ENCODE data around the gene CENPO. TPM values are rescaled to one million over a fixed set of nuclear protein-coding genes. Genes with fewer than 3 reads are reported as not detected.

CENPO gene
- polyA plus RNA-seq, 3 donors = 1.6 to 2.6 (median 2.3) TPM

GRCh38 chr2:24836206-24836605 is 43.0 kb downstream of the CENPO start:
- Mint-ChIP-seq H3K4me3 (no peak overlapping the region), H3K27ac (peak overlapping the region in 1 of 7 donors; percentile 81), H3K36me3 (peaks cover 38 to 53% of the 10 kb centered on the region in 2 donors), H3K27me3 (ENCODE audit: low read depth in 3 of 3) (peaks cover 0 to 1% (median 0%) of the 10 kb centered on the region in 3 donors), H3K4me1 (no peaks in the 10 kb centered on the region), H3K9me3 (peaks cover 0 to 2% (median 0%) of the 10 kb centered on the region in 7 donors)
- Histone ChIP-seq H3K4me1 (ENCODE audit: control insufficient read depth in 1 of 2, insufficient read depth in 2 of 2, low read length in 2 of 2) (no peaks in the 10 kb centered on the region), H3K4me3 (replicated peaks in 1 of 3; ENCODE audit: low read depth in 2 of 3, low read length in 3 of 3) (no peak overlapping the region), H3K4me2 (replicated peaks; ENCODE audit: extremely low read depth, low read length, poor library complexity, severe bottlenecking) (no peak overlapping the region), H3K9ac (ENCODE audit: insufficient read depth, low read length, poor library complexity, severe bottlenecking) (no peak overlapping the region), H3K36me3 (replicated peaks in 1 of 2; ENCODE audit: control insufficient read depth in 1 of 2, insufficient read depth in 2 of 2, low read length in 2 of 2) (peaks cover 10 to 16% of the 10 kb centered on the region in 2 donors), H3K27me3 (ENCODE audit: control insufficient read depth in 2 of 2, insufficient read depth in 2 of 2, low read length in 2 of 2) (no peaks in the 10 kb centered on the region), H4K20me1 (ENCODE audit: insufficient read depth, low read length) (no peaks in the 10 kb centered on the region), H3K9me3 (replicated peaks in 1 of 2; ENCODE audit: control insufficient read depth in 1 of 2, insufficient read depth in 1 of 2, low read length in 2 of 2) (no peaks in the 10 kb centered on the region), H3K79me2 (ENCODE audit: insufficient read depth, low read length) (no peaks in the 10 kb centered on the region), H3K27ac (ENCODE audit: low read depth in 1 of 2, low read length in 2 of 2) (no peak overlapping the region), H2AFZ (ENCODE audit: insufficient read depth, low read depth, low read length, poor library complexity, severe bottlenecking) (no peak overlapping the region)
- 94% methylated on average over 7 of the region's 8 CpGs for WGBS (ENCODE audit: insufficient coverage)
- TF ChIP-seq, protein P1, sequence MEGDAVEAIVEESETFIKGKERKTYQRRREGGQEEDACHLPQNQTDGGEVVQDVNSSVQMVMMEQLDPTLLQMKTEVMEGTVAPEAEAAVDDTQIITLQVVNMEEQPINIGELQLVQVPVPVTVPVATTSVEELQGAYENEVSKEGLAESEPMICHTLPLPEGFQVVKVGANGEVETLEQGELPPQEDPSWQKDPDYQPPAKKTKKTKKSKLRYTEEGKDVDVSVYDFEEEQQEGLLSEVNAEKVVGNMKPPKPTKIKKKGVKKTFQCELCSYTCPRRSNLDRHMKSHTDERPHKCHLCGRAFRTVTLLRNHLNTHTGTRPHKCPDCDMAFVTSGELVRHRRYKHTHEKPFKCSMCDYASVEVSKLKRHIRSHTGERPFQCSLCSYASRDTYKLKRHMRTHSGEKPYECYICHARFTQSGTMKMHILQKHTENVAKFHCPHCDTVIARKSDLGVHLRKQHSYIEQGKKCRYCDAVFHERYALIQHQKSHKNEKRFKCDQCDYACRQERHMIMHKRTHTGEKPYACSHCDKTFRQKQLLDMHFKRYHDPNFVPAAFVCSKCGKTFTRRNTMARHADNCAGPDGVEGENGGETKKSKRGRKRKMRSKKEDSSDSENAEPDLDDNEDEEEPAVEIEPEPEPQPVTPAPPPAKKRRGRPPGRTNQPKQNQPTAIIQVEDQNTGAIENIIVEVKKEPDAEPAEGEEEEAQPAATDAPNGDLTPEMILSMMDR (IDR thresholded peaks at IDR 0.05) = no peak
- intact Hi-C loops (cut with micrococcal nuclease) = no loop called here
- no peak for DNase-seq

DNA sequence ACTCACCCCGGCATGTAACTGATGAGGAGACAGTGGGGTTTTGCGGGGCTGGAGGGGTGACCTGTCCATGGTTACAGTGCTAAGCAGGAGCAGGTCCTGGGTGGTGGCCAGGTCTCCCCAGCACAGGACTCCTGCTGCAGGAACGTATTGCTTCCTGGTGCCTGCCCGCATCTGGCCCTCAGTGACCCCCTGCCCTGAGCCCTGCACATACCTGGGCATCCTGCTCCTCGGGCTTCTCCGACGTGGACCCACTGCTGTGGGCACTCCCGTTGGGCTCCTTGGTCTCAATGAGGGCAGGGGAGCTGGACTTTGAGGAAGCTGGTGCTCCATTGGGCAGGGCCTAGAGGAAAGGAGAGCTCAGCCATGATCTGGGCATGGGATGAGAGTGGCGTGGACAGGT is 43.5 kb downstream of the CENPO start:
- Histone ChIP-seq H3K36me3 (replicated peaks in 1 of 2; ENCODE audit: control insufficient read depth in 1 of 2, insufficient read depth in 2 of 2, low read length in 2 of 2) (peaks cover 10 to 16% of the 10 kb centered on the region in 2 donors), H4K20me1 (ENCODE audit: insufficient read depth, low read length) (no peaks in the 10 kb centered on the region), H3K27ac (ENCODE audit: low read depth in 1 of 2, low read length in 2 of 2) (no peak overlapping the region), H3K9ac (ENCODE audit: insufficient read depth, low read length, poor library complexity, severe bottlenecking) (no peak overlapping the region), H3K27me3 (ENCODE audit: control insufficient read depth in 2 of 2, insufficient read depth in 2 of 2, low read length in 2 of 2) (no peaks in the 10 kb centered on the region), H3K79me2 (ENCODE audit: insufficient read depth, low read length) (no peaks in the 10 kb centered on the region), H2AFZ (ENCODE audit: insufficient read depth, low read depth, low read length, poor library complexity, severe bottlenecking) (no peak overlapping the region), H3K4me1 (ENCODE audit: control insufficient read depth in 1 of 2, insufficient read depth in 2 of 2, low read length in 2 of 2) (no peaks in the 10 kb centered on the region), H3K4me2 (replicated peaks; ENCODE audit: extremely low read depth, low read length, poor library complexity, severe bottlenecking) (no peak overlapping the region), H3K9me3 (replicated peaks in 1 of 2; ENCODE audit: control insufficient read depth in 1 of 2, insufficient read depth in 1 of 2, low read length in 2 of 2) (no peaks in the 10 kb centered on the region), H3K4me3 (replicated peaks in 1 of 3; ENCODE audit: low read depth in 2 of 3, low read length in 3 of 3) (no peak overlapping the region)
- TF ChIP-seq, protein P1 (IDR thresholded peaks at IDR 0.05) = no peak
- Mint-ChIP-seq H3K36me3 (peaks cover 38 to 54% of the 10 kb centered on the region in 2 donors), H3K9me3 (peaks cover 0 to 2% (median 0%) of the 10 kb centered on the region in 7 donors), H3K27me3 (ENCODE audit: low read depth in 3 of 3) (peaks cover 0 to 1% (median 0%) of the 10 kb centered on the region in 3 donors), H3K4me1 (no peaks in the 10 kb centered on the region), H3K4me3 (no peak overlapping the region), H3K27ac (no peak overlapping the region)
- no peak for DNase-seq
- WGBS (ENCODE audit: insufficient coverage) = 97% methylated on average over 9 of the region's 9 CpGs
- intact Hi-C loops (cut with micrococcal nuclease) = no loop called here
